ENCODE data around the gene TBC1D22A. TPM values are rescaled to one million over a fixed set of nuclear protein-coding genes. Genes with fewer than 3 reads are reported as not detected.

The TBC1D22A gene
- total RNA-seq, 1 experiment from 2014 or later: 26.0 TPM

DNA sequence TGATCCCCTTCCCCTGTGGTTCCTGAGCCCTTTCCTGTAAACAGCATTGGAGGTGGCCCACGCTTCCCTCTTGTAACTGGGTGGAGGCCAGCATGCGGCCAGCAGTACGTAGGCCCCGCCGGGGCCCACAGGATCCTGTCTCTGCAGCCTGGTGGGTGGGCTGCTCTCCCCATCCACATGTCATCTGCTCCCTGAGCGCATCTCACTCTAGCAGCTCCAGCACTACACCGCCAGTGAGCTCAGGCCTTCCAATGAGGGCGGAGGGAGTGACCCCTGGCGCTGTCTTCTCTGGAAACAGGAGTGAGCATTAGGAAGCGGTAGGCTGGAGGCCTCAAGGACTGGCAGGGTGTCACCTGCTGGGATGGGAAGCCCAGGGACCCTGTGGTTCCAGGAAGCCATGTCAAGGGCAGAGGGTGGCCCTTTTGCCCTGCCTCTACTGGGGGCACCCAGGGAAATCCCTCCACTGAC lies 363.9 kb downstream of the TBC1D22A start:
- intact Hi-C loops (cut with micrococcal nuclease): no loop called here
- no peak overlapping the region for H3K27ac Mint-ChIP-seq (ENCODE audit: low read depth, unreplicated experiment)
- CTCF ChIA-PET: no interaction called here
- no TSS peak for BruUV-seq (replicated peaks)
- DNase-seq (ENCODE audit: unreplicated experiment): no peak
- H3K4me3 Mint-ChIP-seq (ENCODE audit: unreplicated experiment): no peak overlapping the region
- H3K9me3 Mint-ChIP-seq (ENCODE audit: unreplicated experiment): no peaks in the 10 kb centered on the region
- TF ChIP-seq, protein P1, sequence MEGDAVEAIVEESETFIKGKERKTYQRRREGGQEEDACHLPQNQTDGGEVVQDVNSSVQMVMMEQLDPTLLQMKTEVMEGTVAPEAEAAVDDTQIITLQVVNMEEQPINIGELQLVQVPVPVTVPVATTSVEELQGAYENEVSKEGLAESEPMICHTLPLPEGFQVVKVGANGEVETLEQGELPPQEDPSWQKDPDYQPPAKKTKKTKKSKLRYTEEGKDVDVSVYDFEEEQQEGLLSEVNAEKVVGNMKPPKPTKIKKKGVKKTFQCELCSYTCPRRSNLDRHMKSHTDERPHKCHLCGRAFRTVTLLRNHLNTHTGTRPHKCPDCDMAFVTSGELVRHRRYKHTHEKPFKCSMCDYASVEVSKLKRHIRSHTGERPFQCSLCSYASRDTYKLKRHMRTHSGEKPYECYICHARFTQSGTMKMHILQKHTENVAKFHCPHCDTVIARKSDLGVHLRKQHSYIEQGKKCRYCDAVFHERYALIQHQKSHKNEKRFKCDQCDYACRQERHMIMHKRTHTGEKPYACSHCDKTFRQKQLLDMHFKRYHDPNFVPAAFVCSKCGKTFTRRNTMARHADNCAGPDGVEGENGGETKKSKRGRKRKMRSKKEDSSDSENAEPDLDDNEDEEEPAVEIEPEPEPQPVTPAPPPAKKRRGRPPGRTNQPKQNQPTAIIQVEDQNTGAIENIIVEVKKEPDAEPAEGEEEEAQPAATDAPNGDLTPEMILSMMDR (IDR thresholded peaks at IDR 0.05; ENCODE audit: unreplicated experiment): no peak
- H3K4me1 Mint-ChIP-seq (ENCODE audit: insufficient read depth, unreplicated experiment): peaks cover 18% of the 10 kb centered on the region
- POLR2A ChIA-PET: no interaction called here
- H3K27me3 Mint-ChIP-seq (ENCODE audit: insufficient read depth, unreplicated experiment): no peaks in the 10 kb centered on the region
- peaks cover 5% of the 10 kb centered on the region for H3K36me3 Mint-ChIP-seq (ENCODE audit: insufficient read depth, unreplicated experiment)

- H3K4me3 Mint-ChIP-seq (ENCODE audit: unreplicated experiment): no peak overlapping the region
- peaks cover 5% of the 10 kb centered on the region for H3K36me3 Mint-ChIP-seq (ENCODE audit: insufficient read depth, unreplicated experiment)
- no TSS peak for BruUV-seq (replicated peaks)
- no peak overlapping the region for H3K27ac Mint-ChIP-seq (ENCODE audit: low read depth, unreplicated experiment)
- no peaks in the 10 kb centered on the region for H3K27me3 Mint-ChIP-seq (ENCODE audit: insufficient read depth, unreplicated experiment)
- H3K4me1 Mint-ChIP-seq (ENCODE audit: insufficient read depth, unreplicated experiment): peaks cover 18% of the 10 kb centered on the region
- POLR2A ChIA-PET: no interaction called here
- H3K9me3 Mint-ChIP-seq (ENCODE audit: unreplicated experiment): no peaks in the 10 kb centered on the region
- CTCF ChIA-PET: interaction anchor here (0.7 kb wide), 1 partner anchor 803 kb away, joined by 4 read pairs; no protein-coding TSS in a partner anchor
- TF ChIP-seq, protein P1 (IDR thresholded peaks at IDR 0.05; ENCODE audit: unreplicated experiment): no peak
- no peak for DNase-seq (ENCODE audit: unreplicated experiment)
- intact Hi-C loops (cut with micrococcal nuclease): no loop called here
Measured at GRCh38 chr22:47127441-47127871, 365.0 kb downstream of the TBC1D22A start.

DNA sequence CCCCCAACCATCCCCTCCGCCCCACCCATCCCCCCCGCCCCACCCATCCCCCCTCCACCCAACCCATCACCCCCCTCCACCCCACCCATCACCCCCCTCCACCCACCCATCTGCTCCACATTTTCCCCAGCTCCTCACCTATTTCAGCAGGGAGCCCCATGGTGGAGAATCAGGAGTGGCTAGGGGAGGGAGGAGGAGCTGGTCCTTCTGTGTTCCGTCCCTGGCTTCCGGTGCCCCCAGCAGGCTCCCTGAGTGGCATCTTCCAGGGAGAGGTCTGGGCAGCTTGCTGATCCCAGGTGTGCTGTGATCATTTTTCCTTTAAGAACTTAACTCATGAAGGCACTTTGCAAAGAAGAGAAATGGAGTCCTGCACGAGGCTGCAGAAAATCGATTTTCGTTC lies 365.8 kb downstream of the TBC1D22A start:
- H3K27ac Mint-ChIP-seq (ENCODE audit: low read depth, unreplicated experiment): peak overlapping the region; percentile 97
- H3K4me3 Mint-ChIP-seq (ENCODE audit: unreplicated experiment): no peak overlapping the region
- peaks cover 18% of the 10 kb centered on the region for H3K4me1 Mint-ChIP-seq (ENCODE audit: insufficient read depth, unreplicated experiment)
- ChIA-PET CTCF (no interaction called here), POLR2A (interaction anchor here (1.1 kb wide), 1 partner anchor 15 kb away, joined by 3 read pairs; no protein-coding TSS in a partner anchor)
- BruUV-seq (replicated peaks): no TSS peak
- intact Hi-C loops (cut with micrococcal nuclease): no loop called here
- TF ChIP-seq, protein P1 (IDR thresholded peaks at IDR 0.05; ENCODE audit: unreplicated experiment): no peak
- H3K9me3 Mint-ChIP-seq (ENCODE audit: unreplicated experiment): no peaks in the 10 kb centered on the region
- peaks cover 12% of the 10 kb centered on the region for H3K36me3 Mint-ChIP-seq (ENCODE audit: insufficient read depth, unreplicated experiment)
- no peak for DNase-seq (ENCODE audit: unreplicated experiment)
- no peaks in the 10 kb centered on the region for H3K27me3 Mint-ChIP-seq (ENCODE audit: insufficient read depth, unreplicated experiment)

DNA sequence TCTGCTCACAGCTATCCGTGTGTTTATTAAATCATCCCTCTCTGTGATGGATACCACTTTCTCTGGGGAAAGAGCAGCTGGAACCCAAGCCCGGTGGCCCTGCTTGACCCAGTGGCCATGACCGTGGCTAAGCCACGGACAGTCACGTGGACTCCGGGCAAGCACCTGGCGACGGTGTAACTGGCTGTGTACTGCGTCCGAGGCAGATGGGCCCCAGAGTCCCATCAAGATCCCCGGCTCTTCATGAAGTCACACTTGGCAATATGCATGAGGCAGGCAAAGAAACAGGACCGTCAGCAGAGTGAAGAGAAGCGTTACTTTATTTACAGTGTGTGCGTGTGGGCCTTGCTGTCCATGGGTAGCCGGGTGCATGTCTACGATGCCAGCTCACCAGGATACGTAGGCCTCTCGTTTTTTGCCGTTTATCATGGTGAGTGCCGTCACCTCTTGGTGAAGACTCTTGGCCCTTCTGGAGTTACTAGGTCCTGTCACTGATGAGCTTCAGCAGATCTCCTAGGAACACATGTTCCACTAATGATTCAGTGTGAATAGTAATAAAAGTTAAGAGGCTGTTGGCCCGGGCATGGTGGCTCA lies 366.3 kb downstream of the TBC1D22A start:
- TF ChIP-seq, protein P1 (IDR thresholded peaks at IDR 0.05; ENCODE audit: unreplicated experiment): no peak
- Mint-ChIP-seq H3K36me3 (ENCODE audit: insufficient read depth, unreplicated experiment) (peaks cover 12% of the 10 kb centered on the region), H3K27me3 (ENCODE audit: insufficient read depth, unreplicated experiment) (no peaks in the 10 kb centered on the region), H3K27ac (ENCODE audit: low read depth, unreplicated experiment) (peak overlapping the region; percentile 97), H3K4me1 (ENCODE audit: insufficient read depth, unreplicated experiment) (peaks cover 14% of the 10 kb centered on the region), H3K4me3 (ENCODE audit: unreplicated experiment) (no peak overlapping the region), H3K9me3 (ENCODE audit: unreplicated experiment) (no peaks in the 10 kb centered on the region)
- CTCF ChIA-PET: interaction anchor here (0.7 kb wide), 1 partner anchor 282 kb away, joined by 3 read pairs; no protein-coding TSS in a partner anchor
- no peak for DNase-seq (ENCODE audit: unreplicated experiment)
- POLR2A ChIA-PET: interaction anchor here (0.8 to 1.1 kb wide), 2 partner anchors 14 to 21 kb away, joined by 3 read pairs; no protein-coding TSS in a partner anchor
- intact Hi-C loops (cut with micrococcal nuclease): no loop called here
- no TSS peak for BruUV-seq (replicated peaks)
